ENCODE data around the gene RNASET2. TPM values are rescaled to one million over a fixed set of nuclear protein-coding genes. Genes with fewer than 3 reads are reported as not detected.

RNASET2 gene
- total and polyA plus RNA-seq, 2 of the 13 experiments (the other 11 are each of a cell fraction or from before 2014, with no cell fraction given): 44.6 to 597 TPM

DNA sequence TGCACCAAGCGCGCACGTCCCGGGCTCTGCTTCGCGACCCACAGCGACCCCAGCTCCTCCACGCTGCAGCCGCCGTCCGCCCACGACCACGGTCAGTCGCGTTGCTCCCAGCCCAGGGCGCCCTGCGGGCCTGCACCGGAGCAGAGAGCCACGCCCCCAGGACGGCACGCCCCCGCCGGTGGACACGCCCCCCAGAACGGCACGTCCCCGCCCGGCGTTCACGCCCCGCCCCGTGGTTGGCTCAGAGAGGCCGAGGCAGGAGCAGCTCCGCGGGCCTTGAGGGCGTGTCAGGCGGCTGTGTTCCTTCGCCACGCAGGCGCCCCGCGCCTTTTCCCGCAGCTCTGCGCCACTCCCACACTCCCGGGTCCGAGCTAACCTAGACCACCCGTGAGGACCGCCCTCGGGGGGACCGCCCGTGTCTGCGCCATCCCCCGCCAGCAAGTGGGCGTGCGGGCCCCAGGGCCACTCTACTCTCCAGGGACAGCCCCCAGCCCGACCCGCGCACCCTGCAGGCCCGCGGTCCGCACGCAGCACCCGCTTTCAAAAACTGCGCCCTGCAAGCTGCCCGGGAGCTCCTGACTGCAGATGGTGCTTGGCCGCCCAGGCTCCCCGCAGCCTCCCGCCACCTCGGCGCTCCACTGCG lies at the start of gene RNASET2 (continued):
- TF ChIP-seq, protein P1, sequence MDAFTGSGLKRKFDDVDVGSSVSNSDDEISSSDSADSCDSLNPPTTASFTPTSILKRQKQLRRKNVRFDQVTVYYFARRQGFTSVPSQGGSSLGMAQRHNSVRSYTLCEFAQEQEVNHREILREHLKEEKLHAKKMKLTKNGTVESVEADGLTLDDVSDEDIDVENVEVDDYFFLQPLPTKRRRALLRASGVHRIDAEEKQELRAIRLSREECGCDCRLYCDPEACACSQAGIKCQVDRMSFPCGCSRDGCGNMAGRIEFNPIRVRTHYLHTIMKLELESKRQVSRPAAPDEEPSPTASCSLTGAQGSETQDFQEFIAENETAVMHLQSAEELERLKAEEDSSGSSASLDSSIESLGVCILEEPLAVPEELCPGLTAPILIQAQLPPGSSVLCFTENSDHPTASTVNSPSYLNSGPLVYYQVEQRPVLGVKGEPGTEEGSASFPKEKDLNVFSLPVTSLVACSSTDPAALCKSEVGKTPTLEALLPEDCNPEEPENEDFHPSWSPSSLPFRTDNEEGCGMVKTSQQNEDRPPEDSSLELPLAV (CRISPR knock-in tag; conservative IDR thresholded peaks at IDR 0.05; ENCODE audit: low read depth): peak; percentile 66; the same call in 1 of the 2 replicates
- TF ChIP-seq KLF13 (CRISPR knock-in tag; IDR thresholded peaks at IDR 0.05) (0 out of 2 replicates have a peak, but pooled peaks have one; percentile 7), ZNF598 (CRISPR knock-in tag; IDR thresholded peaks at IDR 0.05; ENCODE audit: borderline replicate concordance) (0 out of 2 replicates have a peak, but pooled peaks have one; percentile 61), RAD21 (CRISPR knock-in tag; IDR thresholded peaks at IDR 0.05) (peak; percentile 14; the same call in 1 of the 2 replicates), EED (CRISPR knock-in tag; IDR thresholded peaks at IDR 0.05) (peak; percentile 89), ZNF549 (CRISPR knock-in tag; IDR thresholded peaks at IDR 0.05) (no peak), YEATS2 (CRISPR knock-in tag; IDR thresholded peaks at IDR 0.05; ENCODE audit: borderline replicate concordance) (peak; percentile 5; the same call in 1 of the 2 replicates), NR2C2 (CRISPR knock-in tag; IDR thresholded peaks at IDR 0.05; ENCODE audit: borderline replicate concordance) (peak; percentile 29), ZNF34 (CRISPR knock-in tag; IDR thresholded peaks at IDR 0.05; ENCODE audit: borderline replicate concordance) (no peak; the same call in 1 of the 2 replicates), NR2F1 (CRISPR knock-in tag; IDR thresholded peaks at IDR 0.05) (no peak), ZNF264 (CRISPR knock-in tag; IDR thresholded peaks at IDR 0.05) (peak; percentile 18; the same call in 1 of the 2 replicates), ZSCAN20 (CRISPR knock-in tag; IDR thresholded peaks at IDR 0.05; ENCODE audit: borderline replicate concordance) (peak; percentile 49; the same call in 1 of the 2 replicates), SCMH1 (CRISPR knock-in tag; IDR thresholded peaks at IDR 0.05; ENCODE audit: borderline replicate concordance) (no peak), SMARCE1 (IDR thresholded peaks at IDR 0.05; ENCODE audit: borderline replicate concordance) (no peak), ZFP36L1 (CRISPR knock-in tag; IDR thresholded peaks at IDR 0.05) (peak; percentile 95; the same call in 1 of the 2 replicates)
- TF ChIP-seq, protein P2, sequence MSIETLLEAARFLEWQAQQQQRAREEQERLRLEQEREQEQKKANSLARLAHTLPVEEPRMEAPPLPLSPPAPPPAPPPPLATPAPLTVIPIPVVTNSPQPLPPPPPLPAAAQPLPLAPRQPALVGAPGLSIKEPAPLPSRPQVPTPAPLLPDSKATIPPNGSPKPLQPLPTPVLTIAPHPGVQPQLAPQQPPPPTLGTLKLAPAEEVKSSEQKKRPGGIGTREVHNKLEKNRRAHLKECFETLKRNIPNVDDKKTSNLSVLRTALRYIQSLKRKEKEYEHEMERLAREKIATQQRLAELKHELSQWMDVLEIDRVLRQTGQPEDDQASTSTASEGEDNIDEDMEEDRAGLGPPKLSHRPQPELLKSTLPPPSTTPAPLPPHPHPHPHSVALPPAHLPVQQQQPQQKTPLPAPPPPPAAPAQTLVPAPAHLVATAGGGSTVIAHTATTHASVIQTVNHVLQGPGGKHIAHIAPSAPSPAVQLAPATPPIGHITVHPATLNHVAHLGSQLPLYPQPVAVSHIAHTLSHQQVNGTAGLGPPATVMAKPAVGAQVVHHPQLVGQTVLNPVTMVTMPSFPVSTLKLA (IDR thresholded peaks at IDR 0.05): peak; percentile 78
- TF ChIP-seq, protein P3, sequence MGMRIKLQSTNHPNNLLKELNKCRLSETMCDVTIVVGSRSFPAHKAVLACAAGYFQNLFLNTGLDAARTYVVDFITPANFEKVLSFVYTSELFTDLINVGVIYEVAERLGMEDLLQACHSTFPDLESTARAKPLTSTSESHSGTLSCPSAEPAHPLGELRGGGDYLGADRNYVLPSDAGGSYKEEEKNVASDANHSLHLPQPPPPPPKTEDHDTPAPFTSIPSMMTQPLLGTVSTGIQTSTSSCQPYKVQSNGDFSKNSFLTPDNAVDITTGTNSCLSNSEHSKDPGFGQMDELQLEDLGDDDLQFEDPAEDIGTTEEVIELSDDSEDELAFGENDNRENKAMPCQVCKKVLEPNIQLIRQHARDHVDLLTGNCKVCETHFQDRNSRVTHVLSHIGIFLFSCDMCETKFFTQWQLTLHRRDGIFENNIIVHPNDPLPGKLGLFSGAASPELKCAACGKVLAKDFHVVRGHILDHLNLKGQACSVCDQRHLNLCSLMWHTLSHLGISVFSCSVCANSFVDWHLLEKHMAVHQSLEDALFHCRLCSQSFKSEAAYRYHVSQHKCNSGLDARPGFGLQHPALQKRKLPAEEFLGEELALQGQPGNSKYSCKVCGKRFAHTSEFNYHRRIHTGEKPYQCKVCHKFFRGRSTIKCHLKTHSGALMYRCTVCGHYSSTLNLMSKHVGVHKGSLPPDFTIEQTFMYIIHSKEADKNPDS (CRISPR knock-in tag; IDR thresholded peaks at IDR 0.05): peak; percentile 14; the same call in 1 of the 2 replicates
- TF ChIP-seq, protein P4, sequence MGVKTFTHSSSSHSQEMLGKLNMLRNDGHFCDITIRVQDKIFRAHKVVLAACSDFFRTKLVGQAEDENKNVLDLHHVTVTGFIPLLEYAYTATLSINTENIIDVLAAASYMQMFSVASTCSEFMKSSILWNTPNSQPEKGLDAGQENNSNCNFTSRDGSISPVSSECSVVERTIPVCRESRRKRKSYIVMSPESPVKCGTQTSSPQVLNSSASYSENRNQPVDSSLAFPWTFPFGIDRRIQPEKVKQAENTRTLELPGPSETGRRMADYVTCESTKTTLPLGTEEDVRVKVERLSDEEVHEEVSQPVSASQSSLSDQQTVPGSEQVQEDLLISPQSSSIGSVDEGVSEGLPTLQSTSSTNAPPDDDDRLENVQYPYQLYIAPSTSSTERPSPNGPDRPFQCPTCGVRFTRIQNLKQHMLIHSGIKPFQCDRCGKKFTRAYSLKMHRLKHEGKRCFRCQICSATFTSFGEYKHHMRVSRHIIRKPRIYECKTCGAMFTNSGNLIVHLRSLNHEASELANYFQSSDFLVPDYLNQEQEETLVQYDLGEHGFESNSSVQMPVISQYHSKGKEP (CRISPR knock-in tag; IDR thresholded peaks at IDR 0.05): no peak
- TF ChIP-seq, protein P5, sequence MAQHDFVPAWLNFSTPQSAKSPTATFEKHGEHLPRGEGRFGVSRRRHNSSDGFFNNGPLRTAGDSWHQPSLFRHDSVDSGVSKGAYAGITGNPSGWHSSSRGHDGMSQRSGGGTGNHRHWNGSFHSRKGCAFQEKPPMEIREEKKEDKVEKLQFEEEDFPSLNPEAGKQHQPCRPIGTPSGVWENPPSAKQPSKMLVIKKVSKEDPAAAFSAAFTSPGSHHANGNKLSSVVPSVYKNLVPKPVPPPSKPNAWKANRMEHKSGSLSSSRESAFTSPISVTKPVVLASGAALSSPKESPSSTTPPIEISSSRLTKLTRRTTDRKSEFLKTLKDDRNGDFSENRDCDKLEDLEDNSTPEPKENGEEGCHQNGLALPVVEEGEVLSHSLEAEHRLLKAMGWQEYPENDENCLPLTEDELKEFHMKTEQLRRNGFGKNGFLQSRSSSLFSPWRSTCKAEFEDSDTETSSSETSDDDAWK (CRISPR knock-in tag; IDR thresholded peaks at IDR 0.05): no peak
- TF ChIP-seq, protein P6, sequence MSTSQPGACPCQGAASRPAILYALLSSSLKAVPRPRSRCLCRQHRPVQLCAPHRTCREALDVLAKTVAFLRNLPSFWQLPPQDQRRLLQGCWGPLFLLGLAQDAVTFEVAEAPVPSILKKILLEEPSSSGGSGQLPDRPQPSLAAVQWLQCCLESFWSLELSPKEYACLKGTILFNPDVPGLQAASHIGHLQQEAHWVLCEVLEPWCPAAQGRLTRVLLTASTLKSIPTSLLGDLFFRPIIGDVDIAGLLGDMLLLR (CRISPR knock-in tag; IDR thresholded peaks at IDR 0.05): 0 out of 2 replicates have a peak, but pooled peaks have one; percentile 47

Measured in HepG2 (cell line).